CD4-positive, alpha-beta memory T cell (primary cell): ENCODE measurements around the gene SUGP2. TPM values are rescaled to one million over a fixed set of nuclear protein-coding genes. Genes with fewer than 3 reads are reported as not detected.

Experiments
- CTCF ChIA-PET: fragments of 350-600 bp; sonication (Branson Sonifier 250); formaldehyde crosslinking; loops from one replicate; lab custom pipeline; 2021; ENCODE audit warnings: inconsistent platforms; ENCODE audit not compliant: partially characterized antibody; lab: Charles Lee
- POLR2A ChIA-PET: fragments of 350-600 bp; sonication (Branson Sonifier 250); formaldehyde crosslinking; loops from one replicate; lab custom pipeline; 2021; ENCODE audit not compliant: partially characterized antibody; lab: Charles Lee
- DNase-seq, 5 donors: peaks; one replicate each; pipeline versions ENCODE4 v3.0.0 to v3.0.0-alpha.2; 2020 to 2022; ENCODE audit warnings: mixed read lengths in 1 of 5
- H3K27ac ChIP-seq: one replicate; pipeline ENCODE4 v1.7.0; 2013; ENCODE audit warnings: low read depth, low read length
- H3K27me3 ChIP-seq: 2 replicates; pipeline ENCODE4 v1.7.0; 2013; ENCODE audit warnings: mild to moderate bottlenecking, low read length, moderate library complexity; ENCODE audit not compliant: insufficient read depth
- H3K36me3 ChIP-seq: 2 replicates; pipeline ENCODE4 v1.7.0; 2013; ENCODE audit warnings: mild to moderate bottlenecking, low read length, moderate library complexity; ENCODE audit not compliant: insufficient read depth
- H3K4me1 ChIP-seq: 2 replicates; pipeline ENCODE4 v1.7.0; 2013; ENCODE audit warnings: mild to moderate bottlenecking, low read length, moderate library complexity; ENCODE audit not compliant: insufficient read depth
- H3K4me3 ChIP-seq, 2 donors: one replicate each; pipeline ENCODE4 v1.7.0; 2013; ENCODE audit warnings: low read length in 2 of 2, mild to moderate bottlenecking in 1 of 2
- H3K9me3 ChIP-seq, 2 donors: one replicate each; pipeline ENCODE4 v1.7.0; 2013; ENCODE audit warnings: low read length in 2 of 2, control low read depth in 1 of 2; ENCODE audit not compliant: control insufficient read depth in 1 of 2
- H3K27ac Mint-ChIP-seq, 7 donors: one replicate each; pipeline ENCODE4 v1.8.0; 2020 to 2021; ENCODE audit warnings: mixed read lengths in 7 of 7, mild to moderate bottlenecking in 6 of 7, inconsistent platforms in 3 of 7, moderate library complexity in 3 of 7
- H3K27me3 Mint-ChIP-seq, 2 donors: one replicate each; pipeline ENCODE4 v1.8.0; 2020 to 2021; ENCODE audit warnings: mixed read lengths in 2 of 2
- H3K36me3 Mint-ChIP-seq, 2 donors: one replicate each; pipeline ENCODE4 v1.8.0; 2020 to 2021; ENCODE audit warnings: mixed read lengths in 2 of 2, inconsistent platforms in 1 of 2, mild to moderate bottlenecking in 1 of 2
- H3K4me1 Mint-ChIP-seq, 4 donors: one replicate each; pipeline ENCODE4 v1.8.0; 2020 to 2021; ENCODE audit warnings: mixed read lengths in 4 of 4, mild to moderate bottlenecking in 1 of 4
- H3K4me3 Mint-ChIP-seq, 8 donors: one replicate each; pipeline ENCODE4 v1.8.0; 2020 to 2021; ENCODE audit warnings: mixed read lengths in 8 of 8, mild to moderate bottlenecking in 7 of 8, moderate library complexity in 6 of 8, inconsistent platforms in 3 of 8
- H3K9me3 Mint-ChIP-seq, 8 donors: one replicate each; pipeline ENCODE4 v1.8.0; 2020 to 2021; ENCODE audit warnings: mixed read lengths in 8 of 8, mild to moderate bottlenecking in 5 of 8, inconsistent platforms in 3 of 8, moderate library complexity in 1 of 8
- intact Hi-C: fragments of 100-400 bp; cut with micrococcal nuclease; formaldehyde crosslinking; loops from one replicate; pipeline ENCODE4 v1.15.1; 2023
- polyA plus RNA-seq, 2 donors: library from polyadenylated mRNA; unstranded; fragments of 300-500 nt; fragmentation: Illumina TruSeq; gene quantifications; one replicate each; pipeline ENCODE4 v1.2.3, GENCODE V29; 2021
- total RNA-seq, 2 experiments: library from RNA; stranded (reverse); gene quantifications; one replicate each; pipeline ENCODE4 v1.2.3, GENCODE V29; 2021

Gene SUGP2
- total and polyA plus RNA-seq, 4 experiments from 2014 or later = 3.9 to 113 (median 59.6) TPM

GRCh38 chr19:19064098-19064722, 30.9 kb upstream of the SUGP2 start:
- peak overlapping the region; percentile 84 to 95 (median 91) for H3K4me3 Mint-ChIP-seq
- ChIA-PET CTCF (interaction anchor here (1.1 kb wide), 1 partner anchor 11 kb away, joined by 4 read pairs; no protein-coding TSS in a partner anchor), POLR2A (interaction anchor here (0.9 to 2.3 kb wide), 6 partner anchors 10 to 145 kb away, joined by 3 to 12 read pairs (median 4); partner anchors contain the start of genes COPE, DDX49, NR2C2AP and TMEM161A)
- H3K9me3 ChIP-seq = no peaks in the 10 kb centered on the region
- H3K27me3 Mint-ChIP-seq = no peaks in the 10 kb centered on the region
- peak overlapping the region; percentile 83 to 85 for H3K4me3 ChIP-seq
- peak in 1 of 5 donors; percentile 7 for DNase-seq
- no peaks in the 10 kb centered on the region for H3K27me3 ChIP-seq
- no peaks in the 10 kb centered on the region for H3K36me3 ChIP-seq
- H3K27ac Mint-ChIP-seq = peak overlapping the region; percentile 63 to 91 (median 85)
- peaks cover 3 to 5% of the 10 kb centered on the region in 2 donors for H3K36me3 Mint-ChIP-seq
- peaks cover 45% of the 10 kb centered on the region for H3K4me1 ChIP-seq
- peaks cover 23 to 48% (median 33%) of the 10 kb centered on the region in 4 donors for H3K4me1 Mint-ChIP-seq
- intact Hi-C loops = no loop called here
- H3K9me3 Mint-ChIP-seq = no peaks in the 10 kb centered on the region
- H3K27ac ChIP-seq = peak overlapping the region; percentile 57

- DNase-seq = peak; percentile 99 to 100 (median 99)
- Mint-ChIP-seq H3K27me3 (no peaks in the 10 kb centered on the region), H3K27ac (peak within 1 kb of the TSS; percentile 82 to 93 (median 91)), H3K36me3 (peaks cover 3 to 5% of the 10 kb centered on the region in 2 donors), H3K4me3 (peak within 1 kb of the TSS; percentile 84 to 95 (median 91)), H3K4me1 (peaks cover 19 to 43% (median 28%) of the 10 kb centered on the region in 4 donors), H3K9me3 (no peaks in the 10 kb centered on the region)
- CTCF ChIA-PET = interaction anchor here (1.1 to 1.3 kb wide), 2 partner anchors 9 to 43 kb away, joined by 3 read pairs; no protein-coding TSS in a partner anchor
- peaks cover 38% of the 10 kb centered on the region for H3K4me1 ChIP-seq
- no peaks in the 10 kb centered on the region for H3K36me3 ChIP-seq
- POLR2A ChIA-PET = interaction anchor here (0.9 to 2.3 kb wide), 6 partner anchors 9 to 144 kb away, joined by 3 to 12 read pairs (median 3); partner anchors contain the start of genes COPE, DDX49, NR2C2AP and TMEM161A
- intact Hi-C loops = loop anchor here (1.0 to 2.0 kb wide), 2 partner anchors 30 to 75 kb away; partner anchors contain the start of genes ARMC6, SUGP2 and TMEM161A
- peak within 1 kb of the TSS; percentile 83 to 85 for H3K4me3 ChIP-seq
- H3K9me3 ChIP-seq = no peaks in the 10 kb centered on the region
- H3K27ac ChIP-seq = peak within 1 kb of the TSS; percentile 57
- H3K27me3 ChIP-seq = no peaks in the 10 kb centered on the region
Observed at GRCh38 chr19:19063183-19064097, 30.1 kb upstream of the SUGP2 start, which contains the start of gene SLC25A42. TSS of gene SLC25A42 (plus strand) at chr19:19063994. CDS start at chr19:19096125, 32,131 bp downstream.

GRCh38 chr19:19062454-19063182, 29.3 kb upstream of the SUGP2 start:
- ChIA-PET POLR2A (interaction anchor here (0.6 to 2.3 kb wide), 6 partner anchors 8 to 469 kb away, joined by 3 to 12 read pairs (median 3); partner anchors contain the start of genes COPE, DDX49 and NR2C2AP), CTCF (interaction anchor here (1.1 to 1.3 kb wide), 2 partner anchors 8 to 42 kb away, joined by 3 read pairs; no protein-coding TSS in a partner anchor)
- Histone ChIP-seq H3K9me3 (no peaks in the 10 kb centered on the region), H3K27me3 (no peaks in the 10 kb centered on the region), H3K4me1 (peaks cover 33% of the 10 kb centered on the region), H3K27ac (peak overlapping the region; percentile 57), H3K4me3 (peak overlapping the region; percentile 21 to 85), H3K36me3 (no peaks in the 10 kb centered on the region)
- H3K36me3 Mint-ChIP-seq = peaks cover 3 to 10% of the 10 kb centered on the region in 2 donors
- intact Hi-C loops = loop anchor here (1.0 to 2.0 kb wide), 2 partner anchors 29 to 76 kb away; partner anchors contain the start of genes ARMC6, SUGP2 and TMEM161A
- H3K27ac Mint-ChIP-seq = peak overlapping the region in 6 of 7 donors; percentile 1 to 93 (median 84)
- H3K4me1 Mint-ChIP-seq = peaks cover 17 to 41% (median 26%) of the 10 kb centered on the region in 4 donors
- no peak for DNase-seq
- peak overlapping the region; percentile 78 to 93 (median 88) for H3K4me3 Mint-ChIP-seq
- H3K9me3 Mint-ChIP-seq = no peaks in the 10 kb centered on the region
- no peaks in the 10 kb centered on the region for H3K27me3 Mint-ChIP-seq

GRCh38 chr19:19061506-19061905, 28.2 kb upstream of the SUGP2 start:
- intact Hi-C loops = no loop called here
- H3K9me3 Mint-ChIP-seq = no peaks in the 10 kb centered on the region
- H3K36me3 Mint-ChIP-seq = peaks cover 3 to 10% of the 10 kb centered on the region in 2 donors
- Histone ChIP-seq H3K27me3 (no peaks in the 10 kb centered on the region), H3K4me1 (peaks cover 22% of the 10 kb centered on the region), H3K27ac (no peak overlapping the region), H3K4me3 (no peak overlapping the region), H3K9me3 (no peaks in the 10 kb centered on the region), H3K36me3 (no peaks in the 10 kb centered on the region)
- ChIA-PET CTCF (interaction anchor here (0.6 to 1.0 kb wide), 2 partner anchors 10 to 131 kb away, joined by 3 to 4 read pairs; no protein-coding TSS in a partner anchor), POLR2A (no interaction called here)
- H3K4me1 Mint-ChIP-seq = peaks cover 12 to 30% (median 18%) of the 10 kb centered on the region in 4 donors
- DNase-seq = no peak
- peak overlapping the region in 1 of 8 donors; percentile 13 for H3K4me3 Mint-ChIP-seq
- no peaks in the 10 kb centered on the region for H3K27me3 Mint-ChIP-seq
- H3K27ac Mint-ChIP-seq = peak overlapping the region in 2 of 7 donors; percentile 32 to 48

GRCh38 chr19:19059837-19060611, 26.7 kb upstream of the SUGP2 start:
- Mint-ChIP-seq H3K27ac (peak overlapping the region in 3 of 7 donors; percentile 7 to 57 (median 18)), H3K36me3 (peaks cover 6 to 12% of the 10 kb centered on the region in 2 donors), H3K4me3 (no peak overlapping the region), H3K4me1 (peaks cover 7 to 19% (median 10%) of the 10 kb centered on the region in 4 donors), H3K9me3 (no peaks in the 10 kb centered on the region), H3K27me3 (no peaks in the 10 kb centered on the region)
- no peak for DNase-seq
- Histone ChIP-seq H3K27ac (no peak overlapping the region), H3K36me3 (peaks cover 5% of the 10 kb centered on the region), H3K9me3 (no peaks in the 10 kb centered on the region), H3K4me3 (no peak overlapping the region), H3K27me3 (no peaks in the 10 kb centered on the region), H3K4me1 (peaks cover 8% of the 10 kb centered on the region)
- intact Hi-C loops = no loop called here
- ChIA-PET CTCF (no interaction called here), POLR2A (no interaction called here)
